Stomach (tissue), 9 donors: ENCODE measurements around the gene OR6K6. TPM values are rescaled to one million over a fixed set of nuclear protein-coding genes. Genes with fewer than 3 reads are reported as not detected.

ENCODE experiments used
- DNase-seq, 2 donors: peaks; one replicate each; pipeline versions ENCODE4 v3.0.0 to v3.0.0-alpha.2; 2013 to 2019
- H3K27ac ChIP-seq, 5 donors: fragments of 200-600 bp in 4 of 5; sonication (generic) in 4 of 5; one replicate each; pipeline ENCODE4 v1.5.1; 2013 to 2019; ENCODE audit warnings: mild to moderate bottlenecking in 1 of 5, moderate library complexity in 1 of 5
- H3K27me3 ChIP-seq, 3 donors: fragments of 200-600 bp; sonication (generic); one replicate each; pipeline ENCODE4 v1.5.1; 2017 to 2019; ENCODE audit warnings: mixed run types in 1 of 3
- H3K36me3 ChIP-seq, 4 donors: fragments of 200-600 bp; sonication (generic); 1 replicate in 3 of 4; 2 replicates in 1 of 4; pipeline ENCODE4 v1.5.1; 2016 to 2019
- H3K4me1 ChIP-seq, 4 donors: fragments of 200-600 bp; sonication (generic); one replicate each; pipeline ENCODE4 v1.5.1; 2016 to 2019
- H3K4me3 ChIP-seq, 4 donors: fragments of 200-600 bp; sonication (generic) in 3 of 4; one replicate each; pipeline ENCODE4 v1.5.1; 2016 to 2019; ENCODE audit warnings: mild to moderate bottlenecking in 1 of 4
- H3K9me3 ChIP-seq, 4 donors: fragments of 200-600 bp; sonication (generic); one replicate each; pipeline ENCODE4 v1.5.1; 2016 to 2019
- EP300 ChIP-seq: sonication (generic); formaldehyde crosslinking; IDR thresholded peaks from one replicate; pipeline ENCODE4 v1.6.1; 2017; ENCODE audit warnings: antibody characterized with exemption
- POLR2A ChIP-seq, 4 donors: fragments of 450-650 bp; IDR thresholded peaks; one replicate each; pipeline ENCODE4 v1.6.1; 2016; ENCODE audit warnings: antibody characterized with exemption in 4 of 4, control low read depth in 2 of 4, mild to moderate bottlenecking in 1 of 4, moderate library complexity in 1 of 4
- POLR2AphosphoS5 ChIP-seq, 3 donors: sonication (generic); formaldehyde crosslinking; IDR thresholded peaks; one replicate each; pipeline ENCODE4 v1.6.1; 2016; ENCODE audit warnings: antibody characterized with exemption in 3 of 3
- WGBS, 5 donors: extraction: QIAGEN DNeasy Blood & Tissue Kit in 3 of 5; methylation state at CpG; one replicate each; pipeline versions ENCODE4 v1.1.5 to v1.1.7; 2013 to 2018; 5-methylcytosine and 5-hydroxymethylcytosine counted together
- intact Hi-C: fragments of 100-400 bp; cut with DNase I; formaldehyde crosslinking; loops from one replicate; pipeline ENCODE4 v1.15.1; 2023; ENCODE audit warnings: low total_unique reads
- polyA plus RNA-seq, 3 donors: library from polyadenylated mRNA; stranded (reverse); fragments of 200-250 nt; gene quantifications; one replicate each; pipeline ENCODE4 v1.2.3, GENCODE V29; 2013
- total RNA-seq, 5 donors: library from RNA; depleted of rRNA; stranded (reverse); fragments of >200 nt; gene quantifications; one replicate each; pipeline versions ENCODE4 v1.1.0 to v1.2.3, GENCODE V29; 2014 to 2016
- TF ChIP-seq, protein P1 (sequence below), 7 experiments: fragments of 450-650 bp in 4 of 7; fragments of 200-600 bp in 3 of 7; sonication (generic) in 3 of 7; IDR thresholded peaks; one replicate each; pipeline ENCODE4 v1.5.1; 2016 to 2019; ENCODE audit warnings: antibody characterized with exemption in 7 of 7, control low read depth in 2 of 7, mild to moderate bottlenecking in 1 of 7
- donor health status: healthy with polysubstance abuse.
- donor health status: Bipolar disorder and iron deficiency.
- donor health status: healthy.

OR6K6 gene
- total and polyA plus RNA-seq, 8 donors, result not detected

DNA sequence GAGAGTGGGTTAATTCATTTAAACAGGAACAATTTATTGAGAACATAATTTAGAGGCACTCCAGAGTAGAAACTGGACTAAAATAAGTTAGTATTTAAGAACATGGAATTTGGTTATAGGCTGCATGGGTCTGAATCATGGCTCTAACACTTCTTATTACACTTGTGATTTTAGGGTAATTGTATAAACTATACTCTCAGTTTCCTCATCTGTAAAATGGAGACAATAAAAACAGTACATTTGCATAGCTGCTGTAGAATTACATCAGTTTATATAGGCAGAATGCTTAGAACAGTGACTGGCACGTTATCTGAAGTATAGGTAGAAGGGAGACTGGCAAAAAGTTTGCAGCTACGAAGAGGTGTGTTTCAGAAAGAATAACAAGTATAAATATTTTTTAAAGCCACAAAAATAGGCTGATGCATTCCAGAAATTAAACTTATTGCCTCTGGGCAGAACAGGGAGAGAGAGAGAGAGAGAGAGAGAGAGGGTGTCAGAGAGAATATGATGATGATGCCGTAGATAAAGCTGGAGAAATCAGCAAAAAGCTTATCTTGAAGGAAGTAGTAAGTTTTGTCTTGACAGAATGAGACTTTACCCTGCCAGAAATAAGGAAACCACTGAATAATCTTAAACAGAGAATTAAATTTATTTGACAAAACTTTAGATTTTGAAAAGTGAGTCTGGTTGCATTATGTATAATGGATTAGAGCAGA is 25.9 kb upstream of the OR6K6 start:
- intact Hi-C loops, result no loop called here
- 67 to 74% (median 74%) methylated on average over 3 of the region's 3 CpGs for WGBS, 5 donors
- H3K36me3 ChIP-seq, result no peaks in the 10 kb centered on the region
- H3K27ac ChIP-seq, result no peak overlapping the region
- TF ChIP-seq POLR2AphosphoS5 (IDR thresholded peaks at IDR 0.05) (no peak), EP300 (no peak), POLR2A (IDR thresholded peaks at IDR 0.05) (no peak)
- TF ChIP-seq, protein P1, sequence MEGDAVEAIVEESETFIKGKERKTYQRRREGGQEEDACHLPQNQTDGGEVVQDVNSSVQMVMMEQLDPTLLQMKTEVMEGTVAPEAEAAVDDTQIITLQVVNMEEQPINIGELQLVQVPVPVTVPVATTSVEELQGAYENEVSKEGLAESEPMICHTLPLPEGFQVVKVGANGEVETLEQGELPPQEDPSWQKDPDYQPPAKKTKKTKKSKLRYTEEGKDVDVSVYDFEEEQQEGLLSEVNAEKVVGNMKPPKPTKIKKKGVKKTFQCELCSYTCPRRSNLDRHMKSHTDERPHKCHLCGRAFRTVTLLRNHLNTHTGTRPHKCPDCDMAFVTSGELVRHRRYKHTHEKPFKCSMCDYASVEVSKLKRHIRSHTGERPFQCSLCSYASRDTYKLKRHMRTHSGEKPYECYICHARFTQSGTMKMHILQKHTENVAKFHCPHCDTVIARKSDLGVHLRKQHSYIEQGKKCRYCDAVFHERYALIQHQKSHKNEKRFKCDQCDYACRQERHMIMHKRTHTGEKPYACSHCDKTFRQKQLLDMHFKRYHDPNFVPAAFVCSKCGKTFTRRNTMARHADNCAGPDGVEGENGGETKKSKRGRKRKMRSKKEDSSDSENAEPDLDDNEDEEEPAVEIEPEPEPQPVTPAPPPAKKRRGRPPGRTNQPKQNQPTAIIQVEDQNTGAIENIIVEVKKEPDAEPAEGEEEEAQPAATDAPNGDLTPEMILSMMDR (IDR thresholded peaks at IDR 0.05), result no peak
- H3K9me3 ChIP-seq, result no peaks in the 10 kb centered on the region
- no peak overlapping the region for H3K4me3 ChIP-seq
- no peaks in the 10 kb centered on the region for H3K27me3 ChIP-seq
- DNase-seq, result no peak
- H3K4me1 ChIP-seq, result no peaks in the 10 kb centered on the region

DNA sequence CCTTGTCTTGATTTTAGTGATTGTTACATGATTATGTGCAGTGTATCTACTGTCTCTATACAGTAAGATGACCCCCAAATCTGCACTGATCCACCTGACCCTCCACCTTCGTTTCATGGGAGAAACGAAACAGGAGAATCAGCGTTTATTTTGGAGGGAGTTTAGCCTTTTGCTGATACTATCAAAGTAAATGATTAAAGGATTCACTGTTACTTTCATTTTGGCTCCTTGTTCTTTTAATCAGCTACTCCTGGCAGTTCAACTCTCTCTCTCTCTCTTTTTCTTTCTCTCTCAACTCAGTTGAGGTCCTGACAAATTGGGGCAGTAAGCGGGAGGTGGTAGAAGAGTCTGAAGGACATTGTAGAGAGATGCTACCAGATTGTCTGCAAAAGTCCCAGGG is 24.1 kb upstream of the OR6K6 start:
- Histone ChIP-seq H3K4me3 (no peak overlapping the region), H3K36me3 (no peaks in the 10 kb centered on the region), H3K27ac (no peak overlapping the region), H3K27me3 (no peaks in the 10 kb centered on the region), H3K9me3 (no peaks in the 10 kb centered on the region), H3K4me1 (no peaks in the 10 kb centered on the region)
- intact Hi-C loops, result no loop called here
- TF ChIP-seq POLR2AphosphoS5 (IDR thresholded peaks at IDR 0.05) (no peak), EP300 (no peak), POLR2A (IDR thresholded peaks at IDR 0.05) (no peak)
- TF ChIP-seq, protein P1 (IDR thresholded peaks at IDR 0.05), result no peak
- WGBS, 5 donors, result 46 to 64% (median 50%) methylated on average over 4 of the region's 4 CpGs
- DNase-seq, result no peak

GRCh38 chr1:158731707-158732106 is 22.8 kb upstream of the OR6K6 start:
- Histone ChIP-seq H3K4me1 (no peaks in the 10 kb centered on the region), H3K36me3 (no peaks in the 10 kb centered on the region), H3K9me3 (no peaks in the 10 kb centered on the region), H3K27ac (no peak overlapping the region), H3K4me3 (no peak overlapping the region), H3K27me3 (no peaks in the 10 kb centered on the region)
- TF ChIP-seq POLR2A (IDR thresholded peaks at IDR 0.05) (no peak), EP300 (no peak), POLR2AphosphoS5 (IDR thresholded peaks at IDR 0.05) (no peak)
- TF ChIP-seq, protein P1 (IDR thresholded peaks at IDR 0.05), result no peak
- intact Hi-C loops, result no loop called here
- DNase-seq, result no peak
- WGBS, 5 donors, result 71 to 86% (median 81%) methylated on average over 3 to 4 of the region's 4 CpGs

DNA sequence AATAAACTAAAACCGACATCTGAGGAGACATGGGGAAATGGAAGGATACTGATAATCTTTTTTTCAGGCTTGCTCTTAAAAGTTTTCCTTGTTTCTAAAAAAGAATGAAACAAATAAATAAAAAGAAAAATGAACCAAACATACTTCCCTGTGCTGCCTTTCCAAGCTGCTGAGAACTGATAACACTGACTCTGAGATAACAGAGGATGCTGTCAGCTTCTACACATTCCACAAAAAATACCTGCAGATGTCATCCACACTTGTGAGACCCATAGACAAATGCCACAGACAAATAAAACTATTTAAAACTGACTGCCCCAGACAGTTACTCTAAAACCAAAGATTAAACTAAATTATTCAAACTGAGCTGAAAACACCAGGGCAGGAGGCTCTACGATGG is 22.0 kb upstream of the OR6K6 start:
- TF ChIP-seq, protein P1 (IDR thresholded peaks at IDR 0.05), result no peak
- TF ChIP-seq POLR2AphosphoS5 (IDR thresholded peaks at IDR 0.05) (no peak), EP300 (no peak), POLR2A (IDR thresholded peaks at IDR 0.05) (no peak)
- WGBS, 5 donors, result 58 to 69% (median 61%) methylated on average over 2 of the region's 2 CpGs

More for the DNA sequence above, 22.0 kb upstream of the OR6K6 start:
- no peak for DNase-seq
- Histone ChIP-seq H3K27me3 (no peaks in the 10 kb centered on the region), H3K36me3 (no peaks in the 10 kb centered on the region), H3K4me3 (no peak overlapping the region), H3K4me1 (no peaks in the 10 kb centered on the region), H3K27ac (no peak overlapping the region), H3K9me3 (no peaks in the 10 kb centered on the region)
- intact Hi-C loops, result no loop called here
